ENCODE results near the gene FOXF2. TPM values are rescaled to one million over a fixed set of nuclear protein-coding genes. Genes with fewer than 3 reads are reported as not detected.

Gene FOXF2
- total and polyA plus RNA-seq, 4 donors: 8.3 to 22.9 (median 14.3) TPM

- TF ChIP-seq CTCF (IDR thresholded peaks at IDR 0.05; ENCODE audit: control extremely low read depth, extremely low read depth): no peak
These were observed 14.7 kb downstream of the FOXF2 start for GRCh38 chr6:1403851-1404712.

GRCh38 chr6:1404713-1405098 is 15.3 kb downstream of the FOXF2 start:
- DNase-seq: no peak
- Histone ChIP-seq H3K27ac (ENCODE audit: low read depth in 1 of 2, low read length in 1 of 2) (no peak overlapping the region), H3K9me3 (ENCODE audit: control insufficient read depth in 4 of 4, insufficient read depth in 3 of 4, low read length in 3 of 4) (peaks cover 0 to 6% (median 0%) of the 10 kb centered on the region in 4 donors), H3K27me3 (ENCODE audit: control insufficient read depth in 3 of 3, insufficient read depth in 3 of 3, low read length in 2 of 3) (peaks cover 0 to 3% (median 0%) of the 10 kb centered on the region in 3 donors), H3K36me3 (ENCODE audit: control insufficient read depth in 4 of 4, insufficient read depth in 4 of 4, low read length in 4 of 4) (peaks cover 0 to 9% (median 0%) of the 10 kb centered on the region in 4 donors), H3K4me1 (ENCODE audit: control insufficient read depth in 5 of 5, insufficient read depth in 5 of 5, low read length in 5 of 5) (peaks cover 0 to 18% (median 0%) of the 10 kb centered on the region in 5 donors), H3K4me3 (no peak overlapping the region), H3K9ac (ENCODE audit: insufficient read depth in 1 of 2, low read length in 2 of 2) (no peak overlapping the region)
- TF ChIP-seq CTCF (IDR thresholded peaks at IDR 0.05; ENCODE audit: control extremely low read depth, extremely low read depth): no peak
- whole genome bisulfite sequencing, 2 donors: 88 to 91% methylated on average over 4 of the region's 4 CpGs
- ATAC-seq (ENCODE audit: insufficient read depth, low FRiP score): no peak

More at GRCh38 chr6:1403851-1404712, 14.7 kb downstream of the FOXF2 start:
- peaks cover 0 to 19% (median 0%) of the 10 kb centered on the region in 5 donors for H3K4me1 ChIP-seq (ENCODE audit: control insufficient read depth in 5 of 5, insufficient read depth in 5 of 5, low read length in 5 of 5)
- no peak for DNase-seq
- no peak for ATAC-seq (ENCODE audit: insufficient read depth, low FRiP score)
- no peak overlapping the region for H3K4me3 ChIP-seq
- no peak overlapping the region for H3K27ac ChIP-seq (ENCODE audit: low read depth in 1 of 2, low read length in 1 of 2)
- H3K36me3 ChIP-seq (ENCODE audit: control insufficient read depth in 4 of 4, insufficient read depth in 4 of 4, low read length in 4 of 4): peaks cover 0 to 9% (median 0%) of the 10 kb centered on the region in 4 donors
- H3K9me3 ChIP-seq (ENCODE audit: control insufficient read depth in 4 of 4, insufficient read depth in 3 of 4, low read length in 3 of 4): peaks cover 0 to 6% (median 0%) of the 10 kb centered on the region in 4 donors
- peaks cover 0 to 3% (median 3%) of the 10 kb centered on the region in 3 donors for H3K27me3 ChIP-seq (ENCODE audit: control insufficient read depth in 3 of 3, insufficient read depth in 3 of 3, low read length in 2 of 3)
- 71 to 79% methylated on average over 12 of the region's 12 CpGs for WGBS, 2 donors
- no peak overlapping the region for H3K9ac ChIP-seq (ENCODE audit: insufficient read depth in 1 of 2, low read length in 2 of 2)

- H3K27me3 ChIP-seq (ENCODE audit: control insufficient read depth in 3 of 3, insufficient read depth in 3 of 3, low read length in 2 of 3): peaks cover 0 to 3% (median 0%) of the 10 kb centered on the region in 3 donors
- DNase-seq (no peak), ATAC-seq (ENCODE audit: insufficient read depth, low FRiP score) (no peak)
- no peak overlapping the region for H3K27ac ChIP-seq (ENCODE audit: low read depth in 1 of 2, low read length in 1 of 2)
- no peak overlapping the region for H3K9ac ChIP-seq (ENCODE audit: insufficient read depth in 1 of 2, low read length in 2 of 2)
- TF ChIP-seq CTCF (IDR thresholded peaks at IDR 0.05; ENCODE audit: control extremely low read depth, extremely low read depth): no peak
- WGBS, 2 donors: 71 to 79% methylated on average over 6 of the region's 6 CpGs
- H3K9me3 ChIP-seq (ENCODE audit: control insufficient read depth in 4 of 4, insufficient read depth in 3 of 4, low read length in 3 of 4): peaks cover 0 to 6% (median 0%) of the 10 kb centered on the region in 4 donors
- peaks cover 0 to 9% (median 0%) of the 10 kb centered on the region in 4 donors for H3K36me3 ChIP-seq (ENCODE audit: control insufficient read depth in 4 of 4, insufficient read depth in 4 of 4, low read length in 4 of 4)
- H3K4me3 ChIP-seq: no peak overlapping the region
- peaks cover 0 to 18% (median 0%) of the 10 kb centered on the region in 5 donors for H3K4me1 ChIP-seq (ENCODE audit: control insufficient read depth in 5 of 5, insufficient read depth in 5 of 5, low read length in 5 of 5)
These were observed 15.8 kb downstream of the FOXF2 start for GRCh38 chr6:1405221-1405620.

All from lung (tissue), 12 donors.